IMR-90 (cell line): ENCODE measurements around the gene TRAF1. TPM values are rescaled to one million over a fixed set of nuclear protein-coding genes. Genes with fewer than 3 reads are reported as not detected.

Experiments used
- ATAC-seq: fragments of 200-7000 bp; cut with Tn5 transposase; 2 replicates; pipeline ENCODE4 v1.9.1; 2020; ENCODE audit warnings: low read depth, mild to moderate bottlenecking, moderate library complexity
- BruUV-seq: library from RNA; stranded (reverse); fragments of 400-500 nt; replicated peaks from 2 replicates; lab custom pipeline; 2021; lab: Mats Ljungman, UMichigan
- CTCF ChIA-PET: fragments of 300-600 bp; formaldehyde crosslinking; extraction: SDS; loops from one replicate; lab custom pipeline; 2021; ENCODE audit warnings: antibody characterized with exemption; lab: Yijun Ruan, JAX
- POLR2A ChIA-PET: fragments of 300-600 bp; sonication (Branson Sonifier 250); formaldehyde crosslinking; loops from one replicate; lab custom pipeline; 2022; ENCODE audit warnings: antibody characterized with exemption; ENCODE audit not compliant: unreplicated experiment; lab: Charles Lee
- DNase-seq: peaks from one replicate; pipeline ENCODE4 v3.0.0; 2013
- H2AFZ ChIP-seq: replicated peaks from 2 replicates; pipeline ENCODE3; 2013; ENCODE audit warnings: low read length, mild to moderate bottlenecking; ENCODE audit not compliant: poor library complexity
- H2AK5ac ChIP-seq: 2 replicates; pipeline ENCODE4 v1.6.1; 2013; ENCODE audit warnings: low read depth, low read length, inconsistent platforms
- H2AK9ac ChIP-seq: replicated peaks from 2 replicates; pipeline ENCODE3; 2013; ENCODE audit warnings: mild to moderate bottlenecking, low read depth, low read length, moderate library complexity; ENCODE audit not compliant: poor library complexity
- H2BK120ac ChIP-seq: 2 replicates; pipeline ENCODE4 v1.6.1; 2013; ENCODE audit warnings: low read depth, low read length, inconsistent platforms
- H2BK15ac ChIP-seq: 3 replicates; pipeline ENCODE4 v1.6.1; 2013; ENCODE audit warnings: low read depth, low read length, inconsistent platforms
- H2BK20ac ChIP-seq: 2 replicates; pipeline ENCODE4 v1.6.1; 2013; ENCODE audit warnings: low read depth, mild to moderate bottlenecking, inconsistent platforms, low read length, moderate library complexity
- H2BK5ac ChIP-seq: 2 replicates; pipeline ENCODE4 v1.6.1; 2013; ENCODE audit warnings: mild to moderate bottlenecking, low read depth, low read length, inconsistent platforms; ENCODE audit not compliant: poor library complexity, severe bottlenecking
- H3K14ac ChIP-seq: replicated peaks from 2 replicates; pipeline ENCODE4 v1.6.1; 2013; ENCODE audit warnings: low read depth, low read length, inconsistent platforms
- H3K18ac ChIP-seq: 2 replicates; pipeline ENCODE4 v1.6.1; 2013; ENCODE audit warnings: low read depth, low read length, control low read depth
- H3K23ac ChIP-seq: 2 replicates; pipeline ENCODE4 v1.6.1; 2013; ENCODE audit warnings: low read depth, low read length, inconsistent platforms
- H3K27ac ChIP-seq: 2 replicates; pipeline ENCODE4 v1.5.1; 2013; ENCODE audit warnings: mild to moderate bottlenecking, control low read depth, low read length; ENCODE audit not compliant: insufficient read depth
- H3K27me3 ChIP-seq: 2 replicates; pipeline ENCODE4 v1.6.1; 2013; ENCODE audit warnings: low read length; ENCODE audit not compliant: control insufficient read depth, insufficient read depth
- H3K36me3 ChIP-seq: 2 replicates; pipeline ENCODE4 v1.6.1; 2013; ENCODE audit warnings: low read length, mixed read lengths; ENCODE audit not compliant: control insufficient read depth, insufficient read depth
- H3K4ac ChIP-seq: 2 replicates; pipeline ENCODE4 v1.6.1; 2013; ENCODE audit warnings: low read depth, low read length, inconsistent platforms
- H3K4me1 ChIP-seq: 2 replicates; pipeline ENCODE4 v1.6.1; 2013; ENCODE audit warnings: low read length, mixed read lengths; ENCODE audit not compliant: control insufficient read depth, insufficient read depth
- H3K4me2 ChIP-seq: 2 replicates; pipeline ENCODE4 v1.6.1; 2013; ENCODE audit warnings: low read depth, mild to moderate bottlenecking, control low read depth, low read length, moderate library complexity
- H3K4me3 ChIP-seq: 2 replicates; pipeline ENCODE4 v1.5.1; 2013; ENCODE audit warnings: low read depth, mild to moderate bottlenecking, control low read depth, low read length, moderate library complexity; ENCODE audit not compliant: insufficient read depth
- H3K56ac ChIP-seq: 2 replicates; pipeline ENCODE4 v1.6.1; 2013; ENCODE audit warnings: low read length, inconsistent platforms; ENCODE audit not compliant: insufficient read depth; ENCODE audit errors: extremely low read depth
- H3K79me1 ChIP-seq, 2 experiments: 2 replicates each; pipeline ENCODE4 v1.6.1; 2013; ENCODE audit warnings: low read length in 2 of 2, inconsistent platforms in 1 of 2, low read depth in 1 of 2
- H3K9ac ChIP-seq: 2 replicates; pipeline ENCODE4 v1.6.1; 2013; ENCODE audit warnings: low read depth, low read length, control low read depth
- H3K9me1 ChIP-seq: 2 replicates; pipeline ENCODE4 v1.6.1; 2013; ENCODE audit warnings: low read length, inconsistent platforms; ENCODE audit not compliant: insufficient read depth
- H3K9me3 ChIP-seq: 2 replicates; pipeline ENCODE4 v1.6.1; 2013; ENCODE audit warnings: low read length; ENCODE audit not compliant: control insufficient read depth, insufficient read depth
- H4K20me1 ChIP-seq: 2 replicates; pipeline ENCODE4 v1.6.1; 2013; ENCODE audit warnings: low read length, inconsistent platforms; ENCODE audit not compliant: insufficient read depth
- H4K5ac ChIP-seq: 2 replicates; pipeline ENCODE4 v1.6.1; 2013; ENCODE audit warnings: mild to moderate bottlenecking, low read depth, low read length, control low read depth
- H4K8ac ChIP-seq, 2 experiments: 2 replicates each; pipeline ENCODE4 v1.6.1; 2013; ENCODE audit warnings: low read depth in 2 of 2, low read length in 2 of 2, control low read depth in 1 of 2, inconsistent platforms in 1 of 2
- H4K91ac ChIP-seq: 2 replicates; pipeline ENCODE4 v1.6.1; 2013; ENCODE audit warnings: low read depth, low read length, inconsistent platforms; ENCODE audit not compliant: insufficient read depth
- CEBPB ChIP-seq: IDR thresholded peaks from 2 replicates; pipeline ENCODE4 v1.6.1; 2012; ENCODE audit warnings: low read depth, low read length, improper control_type of control experiment
- NFE2L2 ChIP-seq: fragments of 150-350 bp; IDR thresholded peaks from 2 replicates; pipeline ENCODE4 v1.6.1; 2016; ENCODE audit warnings: low read depth, mild to moderate bottlenecking, low read length
- WGBS, 2 experiments: methylation state at CpG; one replicate each; pipeline versions ENCODE4 v1.1.5 to v1.1.7; 2013; ENCODE audit warnings: missing lambda C conversion rate in 2 of 2; ENCODE audit not compliant: insufficient read length in 1 of 2; ENCODE audit errors: extremely low coverage in 2 of 2; 5-methylcytosine and 5-hydroxymethylcytosine counted together
- dilution Hi-C: fragments of 300-500 bp; cut with HindIII; formaldehyde crosslinking; loops from one replicate; pipeline ENCODE4 v1.14.3; 2018; ENCODE audit warnings: low sequenced_read_pairs; ENCODE audit not compliant: unreplicated experiment
- in situ Hi-C: fragments of 300-500 bp; cut with MboI; formaldehyde crosslinking; loops from 3 replicates; pipeline ENCODE4 v1.14.3; 2019; ENCODE audit warnings: low sequenced_read_pairs, inconsistent platforms, mixed read lengths
- intact Hi-C: fragments of 100-400 bp; cut with micrococcal nuclease; formaldehyde crosslinking; loops from 2 replicates; pipeline ENCODE4 v1.10.0; 2022
- polyA plus RNA-seq, 3 experiments: library from polyadenylated mRNA; depleted of rRNA; stranded (reverse); fragments of >200 nt; gene quantifications; 2 replicates each; pipeline ENCODE4 v1.2.3, GENCODE V29; 2012; ENCODE audit warnings: low replicate concordance in 1 of 3
- total RNA-seq: library from RNA; depleted of rRNA; stranded (reverse); fragments of >200 nt; gene quantifications from 2 replicates; pipeline ENCODE4 v1.2.3, GENCODE V29; 2012

Gene TRAF1
- total and polyA plus RNA-seq, 2 of the 4 experiments (the other 2 are of a cell fraction), result 3.9 to 4.1 TPM

DNA sequence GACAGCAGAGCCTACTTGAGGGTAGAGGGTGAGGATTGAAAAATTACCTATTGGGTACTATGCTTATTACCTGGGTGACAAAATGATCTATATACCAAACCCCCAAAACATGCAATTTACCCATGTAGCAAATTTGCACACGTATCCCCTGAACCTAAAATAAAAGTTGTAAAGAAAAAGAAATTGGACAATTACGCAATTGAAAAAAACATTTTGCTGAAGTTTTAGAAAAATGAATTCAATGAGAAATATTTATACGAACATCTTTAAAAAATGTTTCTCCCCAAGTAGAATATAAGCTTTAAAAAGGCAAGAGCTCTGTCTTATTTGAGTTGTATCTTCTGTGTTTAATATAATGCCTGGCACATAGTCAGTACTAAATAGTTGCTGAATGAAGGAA, 30.3 kb upstream of the TRAF1 start:
- Histone ChIP-seq H3K27ac (no peak overlapping the region), H3K4ac (no peak overlapping the region), H3K56ac (no peak overlapping the region), H4K8ac (no peak overlapping the region), H2BK120ac (no peak overlapping the region), H3K4me1 (no peaks in the 10 kb centered on the region), H3K27me3 (no peaks in the 10 kb centered on the region), H4K5ac (no peak overlapping the region), H3K9me1 (no peaks in the 10 kb centered on the region), H3K79me1 (no peaks in the 10 kb centered on the region), H3K18ac (no peak overlapping the region), H4K91ac (no peak overlapping the region), H3K9ac (no peak overlapping the region), H3K4me3 (no peak overlapping the region), H2AK9ac (no peak overlapping the region), H2AFZ (no peak overlapping the region), H2AK5ac (no peak overlapping the region), H4K20me1 (no peaks in the 10 kb centered on the region), H3K9me3 (no peaks in the 10 kb centered on the region), H2BK5ac (no peak overlapping the region), H2BK15ac (no peak overlapping the region), H3K14ac (no peak overlapping the region), H3K36me3 (no peaks in the 10 kb centered on the region), H3K23ac (no peak overlapping the region), H3K4me2 (no peak overlapping the region), H2BK20ac (no peak overlapping the region)
- ChIA-PET CTCF (interaction anchor here (1.4 kb wide), 1 partner anchor 25 kb away, joined by 4 read pairs; no protein-coding TSS in a partner anchor), POLR2A (no interaction called here)
- no TSS peak for BruUV-seq
- DNase-seq (no peak), ATAC-seq (no peak)
- TF ChIP-seq NFE2L2 (no peak), CEBPB (peak; percentile 55; the same call in 1 of the 2 replicates)
- dilution Hi-C loops (no loop called here), in situ Hi-C loops (no loop called here), intact Hi-C loops (no loop called here)
- no CpG with 5 or more reads among the region's 3 CpGs for WGBS, 2 experiments
